ENCODE data around the gene NKX2-8.

Gene NKX2-8

DNA sequence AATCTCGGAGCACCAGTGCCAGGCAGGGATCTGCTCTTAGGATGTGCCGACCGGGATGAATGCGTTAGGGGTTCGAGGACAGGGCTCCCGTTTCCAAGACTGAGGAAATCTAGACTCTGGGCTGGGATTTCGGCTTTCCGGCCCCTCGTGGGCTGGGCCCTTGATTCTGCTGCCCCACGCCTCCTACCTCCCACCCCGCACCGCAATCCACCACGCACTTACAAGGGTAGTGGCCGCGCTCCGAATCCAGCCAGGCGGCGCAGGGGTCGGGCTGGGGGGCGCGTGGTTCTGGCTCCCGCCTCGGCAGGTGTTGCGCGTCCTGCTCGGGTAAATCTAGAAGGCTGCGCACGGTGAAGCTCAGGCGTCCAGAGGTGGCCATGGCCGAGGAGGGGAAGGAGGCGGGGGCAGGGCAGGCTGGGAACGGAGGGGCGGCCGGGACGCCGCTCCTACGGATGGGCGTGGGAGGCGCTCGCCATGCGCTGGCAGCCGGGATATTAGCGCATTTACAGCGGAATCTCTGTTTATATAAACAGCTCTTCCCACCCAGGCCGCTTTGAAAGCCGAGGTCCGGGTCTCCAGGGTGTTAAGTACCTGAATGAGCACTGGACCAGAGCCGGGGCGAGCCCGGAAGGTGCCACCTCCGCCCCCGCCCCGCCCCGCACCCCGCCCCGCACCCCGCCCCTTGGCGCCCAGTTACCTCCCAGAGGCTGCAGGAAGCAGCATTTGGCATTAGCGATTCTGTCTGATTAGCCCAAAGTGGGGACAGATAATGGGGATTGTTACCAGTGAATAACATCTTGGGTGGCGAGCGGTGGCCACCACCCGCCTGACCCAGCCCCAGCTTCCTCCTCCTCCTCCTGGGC is at the start of gene NKX2-8:
Gene NKX2-8, minus strand, starts transcription at position 604 of the 863 bp plus-strand sequence. Its CDS starts 225 bp downstream, at position 379.
- DNase-seq, result no peak

DNA sequence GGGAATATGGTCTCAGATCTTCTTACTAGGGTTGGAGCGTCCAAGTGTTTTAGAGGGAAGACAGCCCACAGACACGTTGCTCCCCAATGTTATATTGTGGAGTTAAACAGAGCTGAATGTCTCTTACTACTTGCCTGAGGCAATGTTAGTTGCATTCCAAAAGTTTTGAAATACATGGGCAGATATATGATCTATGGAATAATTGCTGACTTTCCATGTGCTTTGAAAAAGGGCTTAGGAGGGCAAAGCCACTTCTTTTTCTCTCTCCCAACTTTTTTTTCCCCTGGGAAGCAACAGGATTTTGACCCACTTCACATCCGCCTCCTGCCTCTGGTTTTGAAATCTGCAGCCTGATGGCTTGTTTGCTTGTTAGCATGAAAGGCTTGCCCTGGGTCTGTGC is 45.6 kb upstream of the NKX2-8 start:
- no peak for DNase-seq

DNA sequence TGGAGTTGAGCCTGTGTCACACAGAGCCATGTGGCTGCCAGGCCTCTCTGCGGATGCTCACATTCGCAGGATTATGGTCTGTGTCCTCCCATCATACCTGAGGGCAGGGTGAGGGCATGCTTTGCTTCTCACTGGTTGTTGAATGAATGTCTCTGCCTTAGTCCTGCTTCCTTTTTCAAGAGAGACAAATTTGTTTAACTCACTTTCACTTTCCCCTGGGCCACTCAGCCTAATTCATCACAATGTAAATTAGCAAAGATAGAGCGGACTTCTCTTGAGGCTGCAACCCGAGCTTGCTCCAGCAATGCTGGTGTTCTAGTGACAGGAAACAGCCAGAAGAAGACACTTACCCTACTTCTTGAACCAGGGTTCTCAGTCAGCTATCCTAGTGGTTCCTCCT is 43.7 kb upstream of the NKX2-8 start:
- no peak for DNase-seq

DNA sequence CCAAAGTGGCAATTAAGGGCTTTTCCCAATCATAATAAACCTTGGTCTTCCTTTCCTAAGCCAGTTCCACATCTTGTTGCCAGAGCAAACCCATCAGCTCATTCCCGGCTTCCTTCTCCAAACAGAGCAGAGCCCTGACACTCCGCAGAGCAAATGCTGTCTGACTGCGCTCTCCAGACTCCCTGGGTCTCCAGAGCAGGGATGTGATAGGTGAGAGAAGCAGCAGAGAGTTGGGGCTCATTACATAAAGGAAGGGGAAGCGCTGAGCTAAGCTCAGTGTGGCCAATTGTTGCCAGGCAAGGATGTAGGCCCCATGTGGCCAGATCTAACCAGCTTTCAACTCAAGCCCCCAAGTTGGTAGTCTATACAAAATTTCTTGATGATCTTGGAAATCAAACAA is 43.0 kb upstream of the NKX2-8 start:
- DNase-seq, result no peak

DNA sequence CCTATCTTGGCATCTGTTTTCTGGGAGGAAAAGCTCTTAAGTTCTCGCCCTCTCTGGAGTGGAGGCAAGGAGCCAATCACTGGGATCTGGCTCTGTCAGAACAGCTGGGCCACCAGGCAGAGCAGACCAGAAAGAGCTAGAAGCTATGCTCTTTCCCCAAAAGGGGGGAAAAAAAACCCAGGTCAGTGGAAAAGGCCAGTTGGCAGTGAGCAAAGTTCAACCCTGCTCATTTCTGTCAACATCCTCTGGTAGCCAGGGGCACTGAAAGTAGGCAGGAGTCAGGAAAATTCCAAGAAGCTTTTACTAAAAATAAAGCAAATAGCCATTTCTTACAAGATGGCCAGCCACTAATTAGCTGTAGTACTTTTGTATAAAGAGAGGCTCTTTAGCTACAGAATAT is 42.6 kb upstream of the NKX2-8 start:
- DNase-seq, result no peak

DNA sequence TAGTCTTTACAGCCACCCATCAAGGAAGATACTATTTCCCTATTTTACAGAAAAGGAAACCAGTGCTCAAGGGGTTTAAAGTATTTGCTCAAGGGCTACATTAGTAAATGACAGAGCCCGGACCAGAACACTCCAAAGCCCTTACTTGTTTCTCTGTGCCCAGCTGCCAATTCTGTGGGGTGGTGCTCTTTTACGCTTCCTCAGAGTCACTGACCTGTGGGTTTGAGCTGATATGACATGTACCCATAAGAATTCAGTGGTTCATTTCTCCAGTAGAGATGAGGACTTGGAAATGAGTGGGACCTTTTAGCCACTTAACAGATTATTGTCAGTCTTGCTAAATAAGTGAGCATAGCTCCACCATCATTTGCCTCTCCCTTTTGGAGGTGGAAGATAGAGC is 37.4 kb upstream of the NKX2-8 start:
- DNase-seq, result no peak

DNA sequence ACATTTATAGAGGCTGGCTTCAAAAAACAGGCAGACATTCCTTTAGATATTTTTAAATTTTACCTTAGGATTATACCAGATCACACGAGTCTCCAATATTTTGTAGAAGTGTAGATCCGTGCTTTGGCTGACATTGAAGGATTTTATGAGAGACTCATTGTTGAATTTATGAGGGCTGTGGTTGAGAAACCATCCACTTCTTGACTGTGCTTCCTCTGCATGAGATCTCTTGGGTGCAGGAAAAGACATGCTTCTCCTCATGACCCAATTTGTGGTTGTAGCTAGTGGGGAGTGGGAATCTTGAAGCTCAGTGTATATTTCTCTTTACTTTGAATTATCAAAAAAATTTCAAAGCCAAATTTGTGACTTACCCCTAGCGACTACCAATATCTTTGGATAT is 36.7 kb upstream of the NKX2-8 start:
- no peak for DNase-seq

DNA sequence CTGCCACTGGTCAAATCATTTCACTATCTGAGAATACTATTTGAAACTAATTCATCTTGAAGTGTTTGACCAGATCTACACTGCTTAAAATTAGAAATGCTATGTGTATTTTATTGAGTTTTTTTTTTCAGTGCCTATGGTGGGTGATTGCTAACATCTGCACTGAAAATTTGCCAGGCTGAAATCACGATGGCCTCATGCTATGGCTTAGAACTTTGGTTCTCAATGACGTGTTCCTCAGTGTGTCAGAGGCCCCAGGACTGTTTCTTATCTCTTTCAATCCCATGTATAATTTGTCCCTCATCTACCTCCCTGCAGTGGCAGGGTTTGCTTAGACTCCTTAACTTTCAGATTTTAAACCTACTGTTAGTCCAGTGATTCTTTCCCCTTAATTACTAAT is 36.2 kb upstream of the NKX2-8 start:
- DNase-seq, result no peak

DNA sequence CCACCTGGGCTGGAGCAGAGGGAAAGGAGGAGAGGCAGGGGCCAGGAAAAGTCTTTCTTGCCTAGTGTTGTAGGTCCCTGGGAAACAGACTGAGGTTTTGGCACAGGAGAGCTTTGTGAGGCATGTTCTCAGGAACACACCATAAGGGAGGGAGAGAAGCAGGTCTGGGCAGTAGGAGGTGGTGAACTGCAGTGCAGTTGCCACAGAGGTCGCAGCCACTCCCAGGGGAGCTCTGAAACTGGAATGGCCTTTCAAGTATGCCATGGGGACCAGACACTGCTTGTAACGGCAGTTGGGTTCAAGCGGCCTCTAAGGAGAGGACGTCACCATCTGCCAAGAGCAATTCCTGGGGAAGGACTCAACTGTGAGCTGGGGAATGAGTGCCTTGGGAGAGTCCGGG is 35.4 kb upstream of the NKX2-8 start:
- no peak for DNase-seq

DNA sequence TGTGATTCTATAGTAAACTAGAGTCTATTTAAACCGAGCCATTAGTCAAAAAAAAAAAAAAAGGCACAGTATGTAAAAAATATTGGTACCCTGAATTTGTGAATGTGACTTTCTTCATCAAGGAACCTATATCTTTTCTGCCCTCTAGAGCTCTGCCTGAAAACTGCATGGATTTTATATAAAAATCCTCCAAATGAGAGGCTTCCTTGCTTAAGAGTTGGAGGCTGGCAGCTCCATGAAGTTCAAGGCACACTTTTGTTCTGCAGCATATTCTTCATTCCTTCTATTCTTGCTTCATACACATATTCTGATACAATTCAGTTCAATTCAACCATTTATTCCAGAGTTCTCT is 23.1 kb upstream of the NKX2-8 start:
- no peak for DNase-seq

DNA sequence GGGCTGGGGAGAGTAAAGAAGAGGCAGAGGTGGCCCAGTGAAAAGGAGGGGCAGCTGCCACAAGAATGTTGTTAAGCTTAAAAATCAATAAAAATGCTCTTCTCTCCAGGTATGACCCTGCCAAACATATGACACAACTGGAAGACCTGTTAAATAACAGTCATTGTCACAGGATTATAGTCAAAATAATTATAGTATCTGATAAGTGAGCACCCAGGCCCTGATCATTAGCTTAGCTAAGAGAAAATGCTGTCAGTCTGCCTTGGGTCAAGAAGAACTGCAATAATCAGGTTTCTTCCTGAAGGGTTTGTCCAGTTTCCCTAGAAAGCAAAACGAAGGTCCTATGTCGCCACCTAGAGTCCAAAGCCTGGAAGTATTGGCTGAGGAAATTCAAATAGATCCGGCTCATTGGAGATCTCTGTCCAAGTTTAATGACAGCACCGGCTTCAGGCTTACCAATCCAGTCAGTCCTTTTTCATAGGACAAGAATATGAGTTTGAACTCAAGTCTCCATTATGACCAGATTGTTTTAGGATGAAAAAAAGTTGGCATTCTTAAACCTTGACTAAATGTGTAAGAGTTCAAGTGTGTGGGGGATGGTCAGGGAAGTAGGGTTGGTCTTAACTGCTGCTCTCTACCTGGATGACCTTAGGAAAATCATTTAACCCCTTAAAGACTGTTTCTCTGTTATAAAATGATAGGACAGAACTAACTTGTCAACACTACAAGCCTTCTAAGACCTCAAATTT is 22.5 kb upstream of the NKX2-8 start:
- DNase-seq, result peak; percentile 44

DNA sequence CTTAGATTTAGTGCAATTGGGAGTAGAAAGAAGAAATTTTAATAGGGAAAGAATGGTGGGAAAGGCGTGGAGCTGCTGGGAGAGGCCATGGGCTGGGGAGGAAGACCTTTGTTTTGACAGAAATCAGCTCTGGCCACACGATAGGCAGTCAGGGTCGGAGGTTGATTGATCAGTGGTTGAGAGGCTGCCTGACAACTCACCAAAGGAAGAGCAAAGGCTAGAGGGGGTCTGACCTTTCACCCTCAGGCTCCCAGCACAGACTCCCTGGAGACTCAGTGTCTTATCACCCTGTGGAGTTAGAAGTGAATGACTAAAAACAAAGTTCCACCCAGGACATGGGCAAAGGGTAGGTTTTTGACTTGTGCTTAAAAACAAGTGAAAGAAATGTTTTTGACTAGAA is 18.0 kb upstream of the NKX2-8 start:
- DNase-seq, result no peak

DNA sequence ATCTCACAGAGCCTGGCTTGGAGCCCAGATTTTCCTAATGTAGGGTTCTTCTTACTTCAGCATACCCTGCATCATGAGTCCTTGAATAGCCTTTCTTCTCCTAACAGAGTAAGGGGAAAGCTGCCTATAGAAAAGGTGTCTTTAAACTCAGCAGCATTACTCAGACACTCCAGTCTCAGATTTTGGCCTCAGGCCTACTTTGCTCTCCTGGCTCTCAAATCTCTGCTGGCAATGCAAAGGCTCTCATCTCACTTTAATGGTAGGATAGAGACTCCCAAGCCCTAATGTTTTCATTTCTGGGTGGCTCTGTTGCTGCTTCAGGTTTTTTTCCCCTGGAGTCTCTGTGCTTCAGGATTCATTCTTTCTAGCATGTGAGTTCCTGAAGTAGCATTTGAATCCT is 9.1 kb upstream of the NKX2-8 start:
- no peak for DNase-seq

DNA sequence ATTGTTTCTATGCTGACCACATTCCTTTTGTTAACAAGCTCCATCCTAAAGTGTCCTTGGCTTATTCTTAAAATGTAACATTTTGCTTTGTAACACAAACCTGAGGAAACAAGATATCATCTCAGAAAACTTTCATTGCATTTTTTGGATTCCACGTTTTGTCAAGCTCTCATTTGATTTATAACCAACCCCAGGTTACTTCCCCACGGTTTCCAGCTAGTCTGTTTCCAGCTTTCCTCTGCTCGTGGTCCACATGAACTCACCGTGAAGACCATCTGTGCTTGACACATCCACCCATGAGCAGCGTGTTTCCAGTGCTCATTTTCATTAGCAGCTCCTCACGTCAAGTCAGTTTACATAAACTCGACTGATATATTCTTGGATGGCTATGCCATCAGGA is 6.4 kb upstream of the NKX2-8 start:
- DNase-seq, result no peak

DNA sequence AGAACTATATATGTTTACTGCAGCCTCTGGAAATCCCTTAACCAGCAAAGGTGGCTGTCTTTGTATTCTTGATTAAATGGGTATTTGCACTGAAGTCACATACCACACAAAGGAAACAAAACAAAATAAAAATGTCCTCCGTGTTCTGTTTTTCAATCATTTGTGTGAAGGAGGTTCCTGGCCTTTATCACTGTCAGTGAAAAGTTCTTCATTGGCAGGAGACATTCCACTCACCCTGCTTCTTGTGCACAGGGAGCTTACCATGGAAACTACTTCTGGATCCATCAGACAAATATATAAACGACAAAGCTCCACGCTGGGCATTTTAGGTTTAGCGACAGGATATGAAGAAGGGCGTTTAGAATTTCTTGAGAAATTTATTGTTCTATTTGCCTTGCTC is 5.7 kb upstream of the NKX2-8 start:
- DNase-seq, result no peak

DNA sequence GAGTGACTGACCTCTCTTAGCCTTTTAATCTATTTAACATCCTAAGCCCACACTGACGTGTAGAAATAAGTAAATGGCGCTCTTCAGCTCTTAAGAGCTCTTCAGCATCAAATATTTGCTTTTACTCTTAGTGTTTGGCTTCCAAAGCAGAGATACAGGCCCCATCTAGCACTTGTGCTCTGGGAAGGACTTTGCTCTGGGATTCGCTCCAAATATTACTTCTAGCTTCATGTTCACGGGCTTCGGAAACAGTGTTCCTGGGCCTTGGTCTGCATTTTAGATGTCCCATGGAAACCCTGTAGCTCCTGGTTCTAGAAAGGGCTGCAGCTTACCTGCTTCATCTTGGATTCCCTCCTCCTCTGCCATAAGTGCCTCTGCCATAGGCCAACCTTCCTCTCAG is 2.7 kb upstream of the NKX2-8 start:
- DNase-seq, result no peak

DNA sequence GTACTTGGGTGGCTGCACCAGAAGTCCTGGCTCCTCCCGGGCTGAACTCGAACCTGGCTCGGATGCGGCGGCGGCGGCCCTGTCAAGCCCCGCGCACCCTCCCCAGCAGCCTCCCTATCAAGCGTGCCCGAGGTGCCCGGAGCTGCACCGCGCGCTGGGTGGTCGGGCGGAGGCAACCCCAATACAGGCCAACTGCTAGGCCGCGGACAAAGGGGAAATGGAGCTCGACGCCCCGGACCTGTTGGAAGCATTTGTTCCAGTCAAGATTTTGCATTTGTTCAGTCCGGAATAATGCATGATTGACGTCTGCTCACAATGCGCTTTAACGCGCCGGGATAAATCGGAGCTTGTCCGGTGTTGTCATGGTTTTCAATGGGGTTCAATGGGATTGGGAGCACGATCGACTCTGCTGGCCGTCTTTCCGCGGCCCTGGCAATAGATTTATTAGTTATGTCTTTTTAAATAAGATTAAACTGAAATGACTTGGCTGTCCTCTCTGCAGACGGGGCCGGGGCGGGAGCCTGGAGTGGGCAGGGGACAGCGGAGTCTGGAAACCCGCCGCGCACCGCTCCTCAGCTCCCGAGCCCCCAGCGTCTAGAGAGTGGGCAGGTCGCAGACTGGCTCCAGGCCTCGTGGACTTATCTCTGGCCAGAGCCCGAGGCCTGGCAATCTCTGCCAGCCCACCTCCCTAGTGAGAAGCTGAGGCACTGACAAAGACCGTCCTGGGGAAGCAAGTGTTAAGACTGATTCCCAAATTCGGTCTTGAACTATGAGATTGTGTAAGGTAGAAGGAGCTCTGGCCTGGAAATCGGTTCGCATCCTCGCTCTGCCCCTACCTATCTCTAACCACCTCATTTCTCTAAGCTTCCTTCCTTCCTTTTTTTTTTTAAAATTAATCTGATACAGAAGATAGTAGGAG is 1.7 kb upstream of the NKX2-8 start:
- DNase-seq, result no peak

DNA sequence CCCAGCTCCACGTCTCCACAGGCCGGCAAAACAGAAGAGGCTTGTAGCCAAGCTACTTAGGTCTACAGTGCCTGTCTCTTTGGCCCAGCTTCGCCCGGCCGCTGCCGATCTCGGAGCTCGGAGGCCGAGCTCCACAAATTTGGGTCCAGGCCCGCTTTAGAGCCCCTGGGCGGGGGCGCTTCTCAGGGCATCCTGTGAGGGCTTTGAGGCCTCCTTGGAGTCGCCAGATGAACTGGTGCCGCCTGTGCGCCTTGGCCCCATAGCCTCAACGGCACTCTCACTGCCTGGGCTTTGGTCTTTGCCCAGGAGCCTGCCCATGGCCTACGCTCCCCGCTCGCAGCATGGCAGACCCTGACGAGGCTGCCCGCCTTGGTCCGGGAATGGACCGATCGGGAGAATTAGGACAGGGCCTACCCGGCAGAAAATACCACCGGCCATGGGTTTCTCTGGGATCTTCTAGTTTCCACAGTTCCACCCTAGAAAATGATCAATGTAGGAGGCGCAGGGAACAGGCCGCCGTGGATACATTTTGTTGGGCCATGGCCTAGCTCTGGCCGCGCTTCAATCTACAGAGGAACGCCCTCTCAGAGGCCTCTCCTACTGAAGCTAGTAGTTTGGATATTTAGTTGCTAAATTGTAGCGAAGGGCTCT is 953 bp upstream of the NKX2-8 start:
- DNase-seq, result no peak

DNA sequence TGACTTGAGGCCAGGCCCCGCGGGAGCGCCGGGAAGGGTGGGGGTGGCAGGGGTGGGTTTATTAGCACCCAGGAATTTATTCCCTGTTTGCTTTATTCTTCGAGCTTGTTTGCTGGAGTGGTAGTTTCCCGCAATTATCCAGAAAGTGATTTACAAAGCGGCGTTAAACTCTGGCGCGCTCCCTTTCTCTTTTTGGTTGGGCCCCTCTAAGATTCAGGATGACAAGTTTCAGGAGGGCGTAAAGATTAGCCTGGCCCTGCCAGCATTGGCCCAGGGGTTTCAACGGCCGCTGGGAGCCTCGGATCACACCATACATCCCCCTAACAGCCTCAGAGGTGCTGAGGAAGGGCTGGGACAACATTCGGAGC is 444 bp upstream of the NKX2-8 start:
- DNase-seq, result no peak

DNA sequence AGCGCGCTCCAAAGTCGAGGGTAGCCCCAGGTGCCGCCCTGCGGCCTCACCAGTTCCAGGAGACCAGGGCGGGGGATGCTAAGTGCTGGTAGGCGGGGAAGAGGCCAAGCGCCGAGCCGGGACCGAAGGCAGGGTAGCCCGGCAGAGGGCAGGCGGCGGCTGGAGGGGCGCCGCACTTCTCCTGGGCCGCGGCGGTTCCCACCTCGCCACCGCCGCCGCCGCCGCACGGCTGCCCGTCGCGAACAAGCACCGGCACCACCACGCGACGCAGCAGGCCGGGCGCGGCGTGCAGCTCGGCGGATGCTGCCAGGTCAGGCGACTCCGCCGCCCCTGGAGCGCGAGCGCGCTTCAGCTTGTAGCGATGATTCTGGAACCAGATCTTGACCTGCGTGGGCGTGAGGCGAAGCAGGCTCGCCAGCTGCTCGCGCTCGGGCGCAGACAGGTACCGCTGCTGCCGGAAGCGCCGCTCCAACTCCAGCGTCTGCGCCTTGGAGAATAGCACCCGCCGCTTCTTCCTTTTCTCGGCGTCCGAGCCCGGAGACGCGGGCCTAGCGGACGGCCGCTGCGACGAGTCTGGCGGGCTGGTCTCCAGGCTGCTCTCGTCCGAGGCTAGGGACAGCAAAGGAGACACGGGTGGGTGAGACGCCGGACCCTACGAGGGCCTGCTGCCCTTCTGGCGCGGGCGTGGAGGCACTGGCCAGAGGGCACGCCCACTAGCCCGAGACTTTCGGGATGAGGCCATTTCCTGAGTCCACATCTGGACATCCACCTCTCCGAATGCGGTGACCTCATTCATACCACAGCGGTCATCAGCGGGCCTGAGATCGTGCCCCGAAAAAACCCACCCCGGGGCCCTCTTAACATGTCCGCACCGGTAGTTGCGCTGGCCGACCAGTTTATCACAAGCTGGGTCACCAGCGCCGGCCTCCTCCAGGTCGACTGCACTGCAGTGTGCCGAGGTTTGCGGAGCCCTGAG is 1.3 kb downstream of the NKX2-8 start:
- no peak for DNase-seq

DNA sequence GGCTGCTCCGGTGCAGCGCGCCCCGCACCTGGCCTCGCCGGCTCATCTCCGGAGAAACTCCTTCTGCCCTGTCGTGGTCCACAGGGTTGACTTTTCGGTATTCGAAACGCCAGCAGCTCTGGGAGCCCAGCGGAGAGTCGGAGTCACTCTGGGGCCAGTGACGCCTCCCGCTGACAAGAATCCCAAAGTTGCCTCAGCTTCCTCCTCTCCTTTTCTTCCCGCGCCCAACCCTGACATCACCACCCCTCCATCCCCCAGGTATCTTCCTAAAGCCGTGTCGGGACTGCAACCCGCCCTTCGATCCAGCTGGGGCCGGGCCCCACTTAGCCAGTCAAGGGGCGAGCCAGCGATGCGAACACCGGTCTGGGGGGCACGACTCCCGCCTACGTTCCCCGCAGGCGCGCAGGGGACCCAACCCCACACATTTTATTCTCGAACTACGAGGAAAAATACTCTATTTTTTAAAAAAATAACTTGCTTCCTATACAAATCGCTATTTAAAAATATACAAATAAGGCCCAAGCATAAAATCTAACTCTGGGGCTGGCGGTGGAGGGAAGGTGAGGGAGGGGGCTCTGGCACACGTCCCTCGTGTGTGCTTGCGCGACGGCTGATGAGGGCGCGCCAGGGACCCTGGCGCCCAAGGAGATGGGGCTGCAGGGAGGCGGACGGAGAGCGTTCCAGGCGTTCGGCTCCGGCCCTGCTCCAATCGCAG is 2.1 kb downstream of the NKX2-8 start:
- DNase-seq, result no peak
